Breast epithelium (tissue), 3 donors: ENCODE results near the gene CEPT1.

Source experiments
- POLR2A ChIP-seq: fragments of 450-650 bp; IDR thresholded peaks from one replicate; pipeline ENCODE4 v1.6.1; 2016; ENCODE audit warnings: antibody characterized with exemption, mild to moderate bottlenecking, moderate library complexity
- POLR2AphosphoS5 ChIP-seq, 3 donors: sonication (generic); formaldehyde crosslinking; IDR thresholded peaks; one replicate each; pipeline ENCODE4 v1.6.1; 2017; ENCODE audit warnings: antibody characterized with exemption in 3 of 3
- TF ChIP-seq, protein P1 (sequence below), 3 donors: fragments of 450-650 bp; IDR thresholded peaks; one replicate each; pipeline ENCODE4 v1.5.1; 2016 to 2017; ENCODE audit warnings: antibody characterized with exemption in 3 of 3, mild to moderate bottlenecking in 3 of 3, moderate library complexity in 3 of 3

GRCh38 chr1:111133866-111134265 lies 6.2 kb upstream of the CEPT1 start:
- TF ChIP-seq POLR2AphosphoS5 (IDR thresholded peaks at IDR 0.05) (no peak), POLR2A (no peak)
- TF ChIP-seq, protein P1, sequence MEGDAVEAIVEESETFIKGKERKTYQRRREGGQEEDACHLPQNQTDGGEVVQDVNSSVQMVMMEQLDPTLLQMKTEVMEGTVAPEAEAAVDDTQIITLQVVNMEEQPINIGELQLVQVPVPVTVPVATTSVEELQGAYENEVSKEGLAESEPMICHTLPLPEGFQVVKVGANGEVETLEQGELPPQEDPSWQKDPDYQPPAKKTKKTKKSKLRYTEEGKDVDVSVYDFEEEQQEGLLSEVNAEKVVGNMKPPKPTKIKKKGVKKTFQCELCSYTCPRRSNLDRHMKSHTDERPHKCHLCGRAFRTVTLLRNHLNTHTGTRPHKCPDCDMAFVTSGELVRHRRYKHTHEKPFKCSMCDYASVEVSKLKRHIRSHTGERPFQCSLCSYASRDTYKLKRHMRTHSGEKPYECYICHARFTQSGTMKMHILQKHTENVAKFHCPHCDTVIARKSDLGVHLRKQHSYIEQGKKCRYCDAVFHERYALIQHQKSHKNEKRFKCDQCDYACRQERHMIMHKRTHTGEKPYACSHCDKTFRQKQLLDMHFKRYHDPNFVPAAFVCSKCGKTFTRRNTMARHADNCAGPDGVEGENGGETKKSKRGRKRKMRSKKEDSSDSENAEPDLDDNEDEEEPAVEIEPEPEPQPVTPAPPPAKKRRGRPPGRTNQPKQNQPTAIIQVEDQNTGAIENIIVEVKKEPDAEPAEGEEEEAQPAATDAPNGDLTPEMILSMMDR (IDR thresholded peaks at IDR 0.05): no peak
